ENCODE measurements around the gene PHLPP1. TPM values are rescaled to one million over a fixed set of nuclear protein-coding genes. Genes with fewer than 3 reads are reported as not detected.

Gene PHLPP1
- total RNA-seq, 1 experiment from 2014 or later: 10.1 TPM

DNA sequence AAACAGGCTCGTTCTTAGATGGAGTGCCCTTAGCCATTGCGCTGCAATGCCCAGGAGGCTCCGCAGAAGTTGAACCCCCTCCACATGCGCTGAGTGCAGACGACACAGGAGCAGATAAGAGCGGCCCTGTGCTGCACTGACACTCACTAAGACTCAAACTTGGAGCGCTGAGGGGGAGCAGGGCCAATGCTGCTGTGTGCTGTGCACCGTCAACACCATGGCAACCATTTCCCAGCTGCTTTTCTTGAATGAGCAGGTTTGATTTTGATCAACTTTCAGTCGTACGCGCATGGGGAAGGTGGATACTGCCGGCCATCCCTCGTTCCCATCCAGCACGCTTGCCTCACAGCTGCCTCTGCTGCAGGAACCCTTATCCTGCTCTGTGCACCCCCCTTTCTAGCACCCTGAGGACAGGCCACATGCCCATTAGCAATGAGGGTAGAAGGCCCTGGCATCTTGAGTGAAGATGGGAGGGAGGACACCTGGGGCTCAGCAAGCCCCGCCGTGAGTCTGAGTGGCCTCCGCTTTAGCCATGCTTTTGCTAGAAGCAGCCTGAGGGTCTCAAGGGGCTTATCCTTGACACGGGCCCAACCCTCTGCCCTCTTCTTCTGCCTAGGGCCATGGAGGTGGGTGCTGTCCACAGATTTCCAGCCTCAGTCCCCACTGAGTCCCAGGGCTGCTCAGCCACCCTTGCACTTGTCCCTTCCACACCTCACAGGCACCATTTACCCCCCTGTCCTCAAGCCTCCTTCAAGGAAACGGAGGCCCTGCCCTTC is 271.9 kb downstream of the PHLPP1 start:
- Histone ChIP-seq H3K4me3 (no peak overlapping the region), H3K4me1 (replicated peaks) (no peaks in the 10 kb centered on the region), H3K27me3 (replicated peaks) (no peaks in the 10 kb centered on the region), H3K27ac (no peak overlapping the region), H3K36me3 (no peaks in the 10 kb centered on the region), H3K9me3 (replicated peaks) (no peaks in the 10 kb centered on the region)
- no peak for DNase-seq (ENCODE audit: low read depth in 1 of 2, low spot score in 2 of 2)

GRCh38 chr18:62987859-62988258 is 272.5 kb downstream of the PHLPP1 start:
- no peaks in the 10 kb centered on the region for H3K27me3 ChIP-seq (replicated peaks)

GRCh38 chr18:62988471-62988870 is 273.1 kb downstream of the PHLPP1 start:
- Histone ChIP-seq H3K9me3 (replicated peaks) (no peaks in the 10 kb centered on the region), H3K27ac (no peak overlapping the region), H3K4me3 (no peak overlapping the region), H3K27me3 (replicated peaks) (no peaks in the 10 kb centered on the region), H3K4me1 (replicated peaks) (no peaks in the 10 kb centered on the region), H3K36me3 (no peaks in the 10 kb centered on the region)
- DNase-seq (ENCODE audit: low read depth in 1 of 2, low spot score in 2 of 2): no peak

More at GRCh38 chr18:62987859-62988258, 272.5 kb downstream of the PHLPP1 start:
- no peaks in the 10 kb centered on the region for H3K9me3 ChIP-seq (replicated peaks)
- H3K4me1 ChIP-seq (replicated peaks): no peaks in the 10 kb centered on the region
- DNase-seq (ENCODE audit: low read depth in 1 of 2, low spot score in 2 of 2): no peak
- H3K36me3 ChIP-seq: no peaks in the 10 kb centered on the region
- no peak overlapping the region for H3K4me3 ChIP-seq
- no peak overlapping the region for H3K27ac ChIP-seq

DNA sequence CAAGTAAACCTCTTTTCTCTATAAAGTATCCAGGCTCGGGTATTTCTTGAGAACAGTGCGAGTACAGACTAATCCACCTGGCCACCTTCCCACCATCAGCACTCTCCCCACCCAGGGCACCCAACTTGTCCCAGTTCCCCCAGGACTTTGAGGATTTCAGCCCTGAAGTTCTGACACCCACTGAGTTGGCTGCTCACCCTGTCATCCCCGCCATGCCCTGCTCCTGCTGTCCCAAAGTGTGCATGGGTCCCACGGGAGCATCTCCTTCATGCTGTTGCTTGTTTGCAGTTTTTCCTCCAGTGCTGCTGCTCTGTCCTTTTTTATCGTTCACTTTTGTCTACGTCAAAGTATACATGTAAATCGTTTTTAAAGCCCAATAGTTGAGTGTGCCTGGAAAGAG is 273.9 kb downstream of the PHLPP1 start:
- H3K4me1 ChIP-seq (replicated peaks): no peaks in the 10 kb centered on the region

GRCh38 chr18:62990653-62991052 is 275.3 kb downstream of the PHLPP1 start:
- no peak for DNase-seq (ENCODE audit: low read depth in 1 of 2, low spot score in 2 of 2)
- Histone ChIP-seq H3K4me3 (no peak overlapping the region), H3K4me1 (replicated peaks) (no peaks in the 10 kb centered on the region), H3K9me3 (replicated peaks) (no peaks in the 10 kb centered on the region), H3K27me3 (replicated peaks) (no peaks in the 10 kb centered on the region), H3K27ac (no peak overlapping the region), H3K36me3 (no peaks in the 10 kb centered on the region)

More for the DNA sequence above, 273.9 kb downstream of the PHLPP1 start:
- no peak for DNase-seq (ENCODE audit: low read depth in 1 of 2, low spot score in 2 of 2)
- H3K27me3 ChIP-seq (replicated peaks): no peaks in the 10 kb centered on the region
- H3K27ac ChIP-seq: no peak overlapping the region
- no peaks in the 10 kb centered on the region for H3K9me3 ChIP-seq (replicated peaks)
- H3K4me3 ChIP-seq: no peak overlapping the region
- H3K36me3 ChIP-seq: no peaks in the 10 kb centered on the region

DNA sequence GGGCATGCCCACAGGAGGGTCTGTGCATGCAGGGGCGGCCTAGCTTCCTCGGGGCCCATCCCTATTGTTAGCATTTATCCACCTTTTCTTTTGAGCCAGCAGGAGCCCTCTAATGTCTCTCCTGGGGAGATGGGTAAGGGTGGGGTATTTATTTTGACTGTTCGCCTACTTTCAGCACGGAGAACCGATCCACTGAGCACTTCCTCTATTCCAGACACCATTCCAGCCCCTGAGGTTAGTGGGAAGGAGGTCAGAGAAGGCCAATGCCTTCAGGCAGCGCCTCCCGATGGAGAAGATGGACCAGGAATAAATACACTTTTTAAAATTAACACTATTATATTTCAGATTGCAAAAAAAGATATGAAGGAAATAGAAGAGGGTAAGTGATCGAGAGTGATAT is 276.0 kb downstream of the PHLPP1 start:
- no peaks in the 10 kb centered on the region for H3K27me3 ChIP-seq (replicated peaks)
- H3K36me3 ChIP-seq: no peaks in the 10 kb centered on the region
- no peaks in the 10 kb centered on the region for H3K9me3 ChIP-seq (replicated peaks)
- DNase-seq (ENCODE audit: low read depth in 1 of 2, low spot score in 2 of 2): no peak
- no peak overlapping the region for H3K27ac ChIP-seq
- no peaks in the 10 kb centered on the region for H3K4me1 ChIP-seq (replicated peaks)
- no peak overlapping the region for H3K4me3 ChIP-seq

DNA sequence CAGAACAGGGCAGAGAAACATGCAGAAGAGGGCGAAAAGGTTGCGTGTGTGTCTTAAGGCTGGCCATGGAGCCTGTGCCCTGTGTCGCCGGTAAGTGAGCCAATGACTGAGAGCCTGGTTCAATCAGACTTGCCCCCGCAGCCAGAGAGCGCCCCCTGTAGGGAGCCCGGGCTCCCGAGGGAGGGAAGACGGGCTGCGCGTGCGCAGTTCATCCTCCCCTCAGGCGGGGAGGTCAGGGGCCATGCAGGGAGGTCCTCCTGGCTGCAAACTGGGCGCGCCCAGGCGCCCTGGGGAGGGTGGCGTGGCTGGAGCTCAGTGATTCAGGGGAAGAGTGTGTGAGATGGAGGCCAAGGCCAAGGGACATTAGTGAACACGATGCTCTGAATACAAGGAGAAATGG is 276.6 kb downstream of the PHLPP1 start:
- Histone ChIP-seq H3K27ac (no peak overlapping the region), H3K36me3 (no peaks in the 10 kb centered on the region), H3K27me3 (replicated peaks) (no peaks in the 10 kb centered on the region), H3K4me3 (no peak overlapping the region), H3K4me1 (replicated peaks) (no peaks in the 10 kb centered on the region), H3K9me3 (replicated peaks) (no peaks in the 10 kb centered on the region)
- DNase-seq (ENCODE audit: low read depth in 1 of 2, low spot score in 2 of 2): no peak

DNA sequence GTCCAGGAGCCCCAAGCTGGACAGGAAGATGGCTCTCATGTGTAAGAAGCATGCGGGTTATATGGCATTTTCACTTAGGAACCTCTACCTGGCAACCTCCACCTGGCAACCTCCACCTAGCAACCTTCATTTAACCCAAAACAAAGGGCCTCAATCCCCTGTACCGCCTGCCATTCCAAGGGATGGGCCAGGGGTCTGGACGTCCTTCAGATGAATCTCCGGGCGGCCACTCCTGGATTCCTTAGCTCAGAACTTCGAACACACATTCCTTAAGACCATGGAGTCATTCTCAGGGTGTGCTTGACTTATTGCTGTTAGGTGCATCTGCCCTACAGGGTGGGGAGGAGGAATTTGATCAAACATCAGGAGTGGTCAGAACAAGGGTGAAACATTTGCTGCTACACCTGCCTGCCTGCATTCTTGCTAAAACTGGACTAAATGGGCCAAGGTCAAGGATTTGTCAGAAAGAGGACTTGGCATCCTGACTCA is 277.6 kb downstream of the PHLPP1 start:
- Histone ChIP-seq H3K27me3 (replicated peaks) (no peaks in the 10 kb centered on the region), H3K9me3 (replicated peaks) (no peaks in the 10 kb centered on the region), H3K36me3 (no peaks in the 10 kb centered on the region), H3K4me3 (no peak overlapping the region), H3K27ac (no peak overlapping the region), H3K4me1 (replicated peaks) (no peaks in the 10 kb centered on the region)
- DNase-seq (ENCODE audit: low read depth in 1 of 2, low spot score in 2 of 2): no peak

GRCh38 chr18:62996566-62996965 is 281.2 kb downstream of the PHLPP1 start:
- no peaks in the 10 kb centered on the region for H3K36me3 ChIP-seq
- no peak for DNase-seq (ENCODE audit: low read depth in 1 of 2, low spot score in 2 of 2)
- no peaks in the 10 kb centered on the region; the same call in 1 of the 2 replicates for H3K27me3 ChIP-seq (replicated peaks)
- H3K4me1 ChIP-seq (replicated peaks): no peaks in the 10 kb centered on the region
- no peak overlapping the region for H3K27ac ChIP-seq
- no peak overlapping the region for H3K4me3 ChIP-seq
- no peaks in the 10 kb centered on the region for H3K9me3 ChIP-seq (replicated peaks)

- Histone ChIP-seq H3K27ac (no peak overlapping the region), H3K36me3 (no peaks in the 10 kb centered on the region), H3K4me3 (no peak overlapping the region), H3K27me3 (replicated peaks) (no peaks in the 10 kb centered on the region; the same call in 1 of the 2 replicates), H3K4me1 (replicated peaks) (no peaks in the 10 kb centered on the region), H3K9me3 (replicated peaks) (no peaks in the 10 kb centered on the region)
- no peak for DNase-seq (ENCODE audit: low read depth in 1 of 2, low spot score in 2 of 2)
These were observed 281.7 kb downstream of the PHLPP1 start for GRCh38 chr18:62997076-62997475.

GRCh38 chr18:62998443-62998842 is 283.1 kb downstream of the PHLPP1 start:
- no peak for DNase-seq (ENCODE audit: low read depth in 1 of 2, low spot score in 2 of 2)
- Histone ChIP-seq H3K4me1 (replicated peaks) (no peaks in the 10 kb centered on the region), H3K36me3 (no peaks in the 10 kb centered on the region), H3K27ac (no peak overlapping the region), H3K9me3 (replicated peaks) (no peaks in the 10 kb centered on the region), H3K4me3 (no peak overlapping the region), H3K27me3 (replicated peaks) (no peaks in the 10 kb centered on the region; the same call in 1 of the 2 replicates)

DNA sequence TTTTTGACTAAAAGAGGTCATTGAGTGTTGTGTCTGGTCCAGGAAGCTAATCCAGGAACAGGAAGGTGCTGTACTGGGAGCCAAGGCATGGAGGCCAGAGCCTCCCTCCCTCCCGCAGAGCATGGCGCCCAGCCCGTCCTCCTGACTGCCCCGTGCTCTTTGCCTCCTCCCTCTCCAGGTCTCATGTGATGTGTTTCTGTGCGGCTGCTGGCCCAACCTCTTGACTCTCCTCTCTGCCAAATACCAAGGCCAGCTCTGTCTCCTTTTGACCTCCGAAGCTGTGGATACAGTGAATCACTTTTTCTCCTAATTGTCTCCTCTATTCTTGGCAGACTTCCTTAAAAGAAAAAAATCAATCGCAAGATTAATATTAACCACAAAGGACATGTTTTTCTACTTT is 284.1 kb downstream of the PHLPP1 start:
- no peaks in the 10 kb centered on the region for H3K9me3 ChIP-seq (replicated peaks)
- H3K4me1 ChIP-seq (replicated peaks): no peaks in the 10 kb centered on the region
- no peak overlapping the region for H3K4me3 ChIP-seq
- H3K27me3 ChIP-seq (replicated peaks): no peaks in the 10 kb centered on the region; the same call in 1 of the 2 replicates
- H3K27ac ChIP-seq: no peak overlapping the region
- H3K36me3 ChIP-seq: no peaks in the 10 kb centered on the region
- no peak for DNase-seq (ENCODE audit: low read depth in 1 of 2, low spot score in 2 of 2)

- no peak overlapping the region for H3K4me3 ChIP-seq
- DNase-seq (ENCODE audit: low read depth in 1 of 2, low spot score in 2 of 2): no peak
- no peaks in the 10 kb centered on the region for H3K9me3 ChIP-seq (replicated peaks)
- H3K27ac ChIP-seq: no peak overlapping the region
- H3K36me3 ChIP-seq: no peaks in the 10 kb centered on the region
- no peaks in the 10 kb centered on the region; the same call in 1 of the 2 replicates for H3K27me3 ChIP-seq (replicated peaks)
- H3K4me1 ChIP-seq (replicated peaks): no peaks in the 10 kb centered on the region
These were observed 284.6 kb downstream of the PHLPP1 start for GRCh38 chr18:62999921-63000320.

- H3K27ac ChIP-seq: no peak overlapping the region
- H3K4me1 ChIP-seq (replicated peaks): no peaks in the 10 kb centered on the region
- no peak for DNase-seq (ENCODE audit: low read depth in 1 of 2, low spot score in 2 of 2)
These were observed 285.5 kb downstream of the PHLPP1 start for GRCh38 chr18:63000839-63001238.

More at GRCh38 chr18:63000839-63001238, 285.5 kb downstream of the PHLPP1 start:
- H3K27me3 ChIP-seq (replicated peaks): no peaks in the 10 kb centered on the region; the same call in 1 of the 2 replicates
- H3K4me3 ChIP-seq: no peak overlapping the region
- H3K36me3 ChIP-seq: no peaks in the 10 kb centered on the region
- H3K9me3 ChIP-seq (replicated peaks): no peaks in the 10 kb centered on the region

All from SJSA1 (cell line).